Cardiac septum (tissue), 1 donor: ENCODE measurements around the gene ROBO1. TPM values are rescaled to one million over a fixed set of nuclear protein-coding genes. Genes with fewer than 3 reads are reported as not detected.

Experiments used
- DNase-seq: peaks from one replicate; pipeline ENCODE4 v3.0.0-alpha.2; 2020; ENCODE audit warnings: low spot score
- intact Hi-C: fragments of 100-400 bp; cut with DNase I; formaldehyde crosslinking; loops from one replicate; pipeline ENCODE4 v1.14.0; 2022
- total RNA-seq: library from RNA; stranded (reverse); fragmentation: NEBNext Ultra II Directional; extraction: Animal tissue kit (Norgen Biotek cat#: 25700); gene quantifications from one replicate; pipeline ENCODE4 v1.2.1, GENCODE V29; 2021
- donor health status: DM: no; HTN: no; CAD: no.

The ROBO1 gene
- total RNA-seq, 1 donor from 2014 or later: 6.2 TPM

DNA sequence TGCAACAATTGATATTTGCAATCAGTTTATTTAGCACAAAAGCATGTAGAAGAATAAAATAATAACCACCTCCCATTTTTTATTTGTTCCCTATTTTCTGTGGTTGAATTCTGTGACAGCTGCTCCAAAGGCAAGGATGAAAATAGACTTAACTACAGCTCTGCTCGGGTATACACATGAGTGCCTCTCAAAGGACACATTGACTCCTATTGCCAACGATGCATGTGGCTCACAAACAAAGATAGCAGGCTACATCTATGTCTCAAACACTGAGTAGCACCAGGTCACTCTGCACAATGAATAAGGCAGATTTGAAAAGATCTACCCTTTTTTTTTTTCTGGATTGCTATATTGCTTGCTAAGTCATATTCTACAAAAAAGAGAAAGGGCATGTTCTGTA, 612.9 kb downstream of the ROBO1 start:
- intact Hi-C loops: no loop called here
- DNase-seq: no peak

DNA sequence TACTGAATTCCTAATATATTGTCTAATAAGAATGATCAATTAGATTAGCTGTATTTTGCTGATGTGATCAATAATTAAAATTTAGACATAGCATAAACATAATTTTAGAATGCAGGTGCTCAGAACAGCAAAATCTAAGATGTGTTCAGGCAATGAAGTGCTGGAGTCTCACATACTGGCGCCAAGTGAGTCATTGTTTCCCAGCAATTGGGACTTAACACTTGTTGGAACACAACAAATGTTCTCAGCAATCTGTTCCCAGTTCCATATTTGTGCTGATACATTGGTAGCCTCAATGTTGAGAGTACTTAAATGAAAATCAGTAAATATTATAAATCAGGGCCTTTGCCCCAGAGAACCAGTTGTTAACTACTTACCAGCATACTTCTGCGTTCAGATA, 619.0 kb downstream of the ROBO1 start:
- no peak for DNase-seq
- intact Hi-C loops: no loop called here

DNA sequence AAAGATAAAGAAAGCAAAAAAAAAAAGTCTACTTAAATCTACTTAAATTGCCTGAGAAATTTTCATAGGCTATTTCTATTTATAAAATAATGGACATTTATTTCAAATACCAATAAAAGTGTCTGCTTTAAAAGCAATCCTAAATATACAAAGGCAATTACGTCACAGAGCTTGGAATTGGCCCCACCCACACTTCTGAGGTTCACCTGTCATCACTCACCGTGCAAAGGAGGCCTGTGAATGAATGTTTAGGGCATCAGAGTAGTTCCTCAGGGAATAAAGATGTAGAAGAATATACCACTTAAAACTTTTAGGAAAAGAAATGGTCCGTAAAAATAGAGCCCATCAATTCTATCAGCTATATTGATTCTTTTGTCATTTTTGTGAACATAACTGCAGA, 621.8 kb downstream of the ROBO1 start:
- intact Hi-C loops: no loop called here
- DNase-seq: no peak

DNA sequence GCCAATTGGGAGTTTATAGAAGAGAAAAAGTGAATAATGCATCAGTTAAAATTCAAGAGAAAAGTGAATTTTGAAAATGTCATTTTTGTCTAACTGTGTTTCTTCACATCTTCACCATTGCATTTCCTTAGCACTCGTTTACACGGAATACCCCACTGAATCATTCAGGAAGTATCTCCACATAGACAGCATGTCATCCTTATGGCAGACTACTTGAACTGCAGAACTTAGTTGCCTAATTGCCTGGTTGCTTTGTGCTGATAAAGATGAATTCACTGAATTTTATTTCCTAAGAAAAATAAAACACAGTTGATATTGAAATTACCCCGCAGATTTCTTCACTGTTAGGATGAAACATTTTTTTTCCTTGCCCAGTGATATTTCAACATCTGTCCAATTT, 627.1 kb downstream of the ROBO1 start:
- intact Hi-C loops: no loop called here

DNA sequence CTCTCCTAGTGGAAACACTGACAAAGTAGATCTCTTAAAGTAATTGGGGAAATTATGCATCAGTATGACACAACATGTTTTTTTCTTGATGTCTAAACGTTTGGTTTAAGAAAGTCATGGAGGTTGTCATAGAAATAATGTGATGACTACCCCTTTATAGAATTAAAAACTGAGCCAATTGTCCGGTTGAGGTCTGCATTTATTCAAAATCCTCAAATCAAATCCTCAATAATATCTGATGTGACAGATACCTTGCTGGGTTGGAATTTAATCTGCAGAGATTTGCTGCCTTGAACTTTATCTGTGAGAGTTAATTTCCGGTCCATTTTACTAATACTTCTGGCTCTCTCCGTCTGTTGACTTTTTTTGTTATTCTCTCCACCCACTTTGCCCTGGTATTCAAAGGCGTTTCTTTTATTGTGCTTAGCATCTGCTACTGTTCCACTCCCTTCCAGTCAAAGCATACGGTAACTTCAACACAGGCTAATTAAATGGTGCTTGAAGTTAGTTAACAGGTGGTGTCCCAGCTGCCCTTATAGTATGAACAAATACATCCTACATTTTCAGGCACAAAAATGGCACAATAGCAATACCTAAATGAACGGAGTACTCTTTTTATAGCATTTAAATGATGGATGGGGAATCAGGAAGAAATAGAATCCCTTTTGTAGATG, 628.3 kb downstream of the ROBO1 start:
- DNase-seq: no peak
- intact Hi-C loops: no loop called here

More for the DNA sequence above, 627.1 kb downstream of the ROBO1 start:
- DNase-seq: no peak

DNA sequence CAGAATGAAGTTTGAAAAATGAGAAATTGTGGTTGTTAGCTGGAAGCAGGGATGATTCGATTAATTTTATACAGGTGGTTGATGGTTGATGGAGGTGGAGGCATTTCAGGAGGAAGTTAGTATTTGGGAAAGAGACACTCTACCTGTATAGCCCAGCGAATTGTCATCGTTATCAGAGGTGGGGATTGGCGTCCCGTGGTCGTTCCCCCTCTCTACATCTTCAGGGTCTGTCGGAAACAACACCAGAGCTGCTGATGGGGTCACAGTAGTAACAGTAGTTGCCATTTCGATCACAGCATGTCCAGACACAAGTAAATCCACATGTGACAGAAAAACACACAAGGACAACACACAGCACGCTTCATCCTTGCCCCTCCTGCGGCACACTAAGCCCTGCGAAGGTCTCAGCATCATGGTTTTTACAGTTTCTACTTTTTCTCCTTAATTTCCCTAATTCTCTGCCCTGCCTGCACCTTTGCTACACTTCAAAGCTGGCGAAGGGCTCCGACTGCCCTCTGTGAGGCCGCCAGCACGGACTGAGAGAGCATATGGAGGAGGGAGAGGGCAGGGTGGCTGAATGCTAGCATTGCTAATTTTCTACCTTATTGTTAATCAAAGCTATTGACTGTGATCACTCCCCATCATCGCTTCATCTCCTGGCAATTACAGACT, 642.3 kb downstream of the ROBO1 start:
- intact Hi-C loops: no loop called here
- no peak for DNase-seq

DNA sequence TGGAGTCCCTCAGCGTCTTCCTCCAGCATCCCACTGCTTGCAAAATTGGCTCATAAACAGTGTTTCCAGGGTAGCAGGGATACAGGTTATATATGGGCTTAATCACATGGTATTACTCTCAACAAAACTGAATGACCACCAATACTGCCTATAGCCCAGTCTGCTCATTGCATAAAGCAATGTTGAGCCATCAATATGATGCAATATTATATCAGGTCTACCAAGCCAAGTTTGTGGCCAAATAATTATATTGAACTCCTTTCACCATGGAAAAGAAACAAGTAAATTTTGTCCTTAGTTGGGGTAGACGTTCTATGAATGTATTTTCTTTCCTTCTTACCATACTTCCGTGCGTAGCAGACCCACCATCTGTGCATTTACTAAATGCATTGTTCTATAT, 652.3 kb downstream of the ROBO1 start:
- no peak for DNase-seq
- intact Hi-C loops: no loop called here

DNA sequence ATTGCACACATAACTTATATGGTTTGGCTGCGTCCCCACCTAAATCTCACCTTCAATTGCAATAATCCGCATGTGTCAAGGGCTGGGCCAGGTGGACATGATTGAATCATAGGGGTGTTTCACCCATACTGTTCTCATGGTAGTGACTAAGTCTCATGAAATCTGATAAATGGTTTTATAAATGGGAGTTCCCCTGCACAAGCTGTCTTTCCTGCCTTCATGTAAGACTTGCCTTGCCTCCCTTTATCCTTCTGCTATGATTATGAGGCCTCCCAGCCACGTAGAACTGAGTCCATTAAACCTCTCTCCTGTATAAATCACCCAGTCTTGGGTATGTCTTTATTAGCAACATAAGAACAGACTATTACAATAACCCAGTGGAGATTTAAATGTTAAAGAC, 653.9 kb downstream of the ROBO1 start:
- intact Hi-C loops: no loop called here
- DNase-seq: no peak

DNA sequence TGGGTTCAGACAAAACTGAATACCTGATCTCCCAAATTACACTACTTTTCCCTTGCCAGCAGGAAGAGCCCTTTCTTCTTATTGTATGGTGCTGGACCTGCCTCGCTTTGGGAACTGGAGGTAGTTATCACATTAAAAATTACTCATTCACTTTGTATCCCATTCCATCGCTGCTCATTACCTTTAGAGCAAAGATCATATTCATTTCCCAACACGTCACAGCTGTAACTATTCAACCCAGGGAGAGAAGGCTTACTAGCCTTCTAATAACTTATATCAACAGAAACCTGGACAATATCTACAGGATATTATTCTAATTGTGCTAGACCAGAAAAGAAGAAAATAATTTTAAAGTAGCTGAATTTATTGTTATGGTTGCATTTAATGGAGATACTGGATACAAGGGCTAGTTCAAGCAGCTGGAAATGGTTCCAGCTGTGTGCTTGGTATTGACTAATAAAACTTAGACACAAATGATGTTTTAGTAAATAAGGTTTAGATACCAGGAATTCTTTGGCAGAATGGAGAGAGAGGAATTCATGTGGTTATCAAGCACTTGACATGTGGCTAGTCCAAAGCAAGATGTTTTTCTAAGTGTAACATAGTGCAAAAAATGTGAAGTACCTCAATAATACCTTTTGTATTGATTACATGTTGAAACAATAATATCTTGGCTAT, 656.3 kb downstream of the ROBO1 start:
- intact Hi-C loops: no loop called here
- no peak for DNase-seq

DNA sequence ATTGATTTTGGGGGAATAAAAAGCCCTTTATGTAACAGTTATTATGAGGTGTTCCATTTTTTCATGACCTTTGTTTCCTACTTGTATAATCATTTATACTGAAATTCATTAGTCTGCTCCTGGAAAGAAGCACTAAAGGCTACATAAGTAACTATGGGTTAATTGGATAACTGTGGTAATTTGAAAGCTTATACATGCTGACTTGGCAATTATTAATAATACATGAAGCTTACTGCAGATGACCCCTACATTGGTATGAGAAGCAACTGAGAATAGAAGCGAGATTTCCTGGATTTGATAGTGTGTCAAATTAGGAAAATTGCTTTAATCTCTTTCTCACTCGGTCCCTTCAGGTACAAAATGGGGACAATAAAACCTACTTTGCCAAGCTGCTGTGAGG, 658.0 kb downstream of the ROBO1 start:
- DNase-seq: no peak
- intact Hi-C loops: no loop called here

DNA sequence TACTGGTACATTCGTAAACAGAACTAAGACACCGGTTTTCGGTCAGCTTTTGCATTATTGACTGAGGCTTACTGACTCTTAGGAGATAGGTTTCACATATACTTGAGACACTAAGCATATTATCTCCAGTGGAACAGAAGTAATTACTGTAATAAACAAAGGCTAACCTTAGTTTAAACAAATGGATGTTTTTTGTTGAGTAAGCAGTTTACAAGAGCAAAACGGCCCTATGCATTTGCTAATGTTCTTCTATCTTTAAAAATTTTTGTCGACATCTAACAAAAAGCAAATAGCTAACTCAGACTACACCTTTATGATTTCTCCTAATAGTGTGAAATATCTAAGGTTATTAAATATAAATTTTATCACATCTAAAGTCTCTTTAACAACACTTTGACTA, 664.5 kb downstream of the ROBO1 start:
- intact Hi-C loops: no loop called here

DNA sequence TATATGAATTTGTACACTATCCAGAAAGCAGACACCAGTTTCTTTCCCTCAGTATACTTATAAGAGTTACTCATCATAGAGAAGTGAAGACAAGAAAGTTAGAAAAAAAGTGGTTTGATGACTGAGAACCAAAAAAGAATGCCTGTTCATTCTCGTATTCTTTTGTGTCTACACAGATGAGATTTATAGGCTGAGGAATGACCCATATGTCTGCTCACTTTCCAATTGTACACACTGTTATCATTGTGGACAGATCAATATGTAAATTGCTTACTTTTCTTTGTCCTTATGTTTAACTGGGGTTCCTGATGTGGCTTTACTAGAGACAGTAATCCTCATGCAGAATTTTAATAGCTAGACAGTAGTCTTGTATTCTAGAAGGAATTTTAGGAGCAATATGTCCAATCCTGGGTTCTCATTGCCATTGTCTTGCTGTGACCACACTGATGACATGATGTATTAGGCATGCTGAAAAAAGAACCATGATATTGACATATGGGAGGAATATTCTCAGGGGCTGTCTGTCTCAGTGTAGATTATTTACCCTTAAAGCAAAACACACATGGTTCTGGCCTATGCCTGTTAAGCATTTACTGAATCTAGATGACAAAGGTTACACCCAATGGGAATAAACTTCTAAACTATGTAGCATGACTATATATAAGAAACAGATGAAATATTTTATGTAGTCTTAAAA, 669.7 kb downstream of the ROBO1 start:
- DNase-seq: no peak
- intact Hi-C loops: no loop called here

More for the DNA sequence above, 664.5 kb downstream of the ROBO1 start:
- DNase-seq: no peak

DNA sequence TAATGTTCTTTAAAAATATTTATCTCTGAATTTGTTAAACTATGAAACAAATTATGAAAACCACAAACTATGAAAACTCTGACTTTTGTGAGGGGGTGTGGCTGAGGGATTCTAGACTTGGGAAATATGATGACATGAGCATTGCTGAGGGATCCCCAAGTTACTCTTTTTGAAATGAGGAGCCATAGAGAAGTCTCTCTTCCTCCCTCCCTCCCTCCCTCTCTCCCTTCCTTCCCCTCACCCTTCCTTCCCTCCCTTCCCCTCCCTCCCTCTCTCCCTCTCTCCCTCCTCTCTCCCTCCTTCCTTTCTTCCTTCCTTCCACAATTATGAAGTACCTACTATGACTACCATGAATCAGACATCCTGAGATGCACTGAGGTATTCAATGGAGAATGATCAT, 673.1 kb downstream of the ROBO1 start:
- intact Hi-C loops: no loop called here
- no peak for DNase-seq

DNA sequence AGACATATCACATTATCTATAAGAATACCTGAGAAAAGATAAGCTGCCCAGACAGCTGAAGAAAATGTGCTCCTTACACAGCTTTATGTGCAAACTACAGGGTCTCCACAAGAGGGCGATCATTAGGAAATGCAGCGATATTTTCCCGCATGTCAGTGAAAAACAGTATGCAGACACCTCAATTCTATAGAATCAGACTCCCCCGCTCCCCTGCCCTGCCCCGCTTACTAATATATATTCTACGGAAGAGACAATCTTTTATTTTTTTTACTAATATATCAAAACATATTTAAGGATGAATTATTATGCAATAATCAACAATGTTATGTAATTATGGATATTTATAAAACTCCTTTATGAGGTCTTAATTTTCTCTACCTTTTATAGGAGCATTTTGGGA, 681.3 kb downstream of the ROBO1 start:
- intact Hi-C loops: loop anchor here (5.0 kb wide), 1 partner anchor 276 kb away; no protein-coding TSS in a partner anchor
- DNase-seq: no peak

DNA sequence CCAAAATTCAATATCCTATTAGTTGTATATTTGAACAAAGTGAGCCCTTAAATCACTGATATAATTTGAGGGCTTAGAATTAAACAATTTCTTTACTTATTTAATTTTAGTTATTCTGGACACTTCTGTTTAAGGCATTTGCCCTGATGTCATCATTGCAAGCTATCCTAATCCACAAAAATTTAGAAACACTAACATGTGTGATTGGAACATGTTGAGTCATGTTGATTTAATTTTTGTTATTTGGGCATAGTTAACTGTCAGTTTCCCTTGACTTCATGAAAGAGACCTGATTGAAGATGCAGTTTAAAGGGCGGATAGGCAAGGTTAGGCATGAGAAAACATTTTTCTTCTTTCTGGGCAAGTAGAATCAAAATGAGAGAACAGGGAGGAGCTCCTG, 682.6 kb downstream of the ROBO1 start:
- no peak for DNase-seq
- intact Hi-C loops: loop anchor here (5.0 kb wide), 1 partner anchor 277 kb away; no protein-coding TSS in a partner anchor

DNA sequence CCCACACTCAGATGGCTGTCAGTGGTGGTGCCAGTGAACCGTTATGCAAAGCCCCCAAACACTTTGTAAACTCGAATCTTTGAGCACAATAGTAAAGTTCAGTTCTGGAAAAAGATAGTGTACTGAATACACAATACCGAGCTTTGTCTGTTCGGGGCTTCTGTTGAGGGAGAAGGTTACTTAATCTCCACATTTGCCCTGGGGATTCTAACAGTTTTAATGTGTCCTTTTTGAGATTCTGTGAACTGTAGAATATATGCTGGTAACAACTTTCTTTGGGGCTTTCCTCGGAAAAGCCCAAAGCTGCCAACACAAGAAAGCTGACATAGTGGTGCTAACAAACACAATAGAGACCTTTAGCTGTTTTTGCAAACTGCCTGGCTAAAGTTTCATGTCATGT, 686.5 kb downstream of the ROBO1 start:
- no peak for DNase-seq
- intact Hi-C loops: no loop called here

DNA sequence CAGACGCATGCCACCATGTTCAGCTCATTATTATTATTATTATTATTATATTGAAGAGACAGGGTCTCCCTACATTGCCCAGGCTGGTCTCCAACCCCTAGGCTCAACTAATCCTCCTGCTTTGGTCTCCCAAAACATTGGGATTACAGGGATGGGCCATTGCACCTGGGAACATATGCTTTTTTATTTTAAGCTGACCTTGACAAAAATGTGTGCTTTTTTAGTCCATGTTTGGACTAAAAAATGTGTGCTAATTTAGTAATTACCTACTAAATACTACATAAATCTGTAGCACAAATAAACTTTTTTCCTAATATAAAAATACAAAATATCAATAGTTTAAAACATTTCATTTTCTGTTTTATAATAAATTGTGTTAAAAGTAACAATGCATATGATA, 693.2 kb downstream of the ROBO1 start:
- intact Hi-C loops: no loop called here
- DNase-seq: no peak

DNA sequence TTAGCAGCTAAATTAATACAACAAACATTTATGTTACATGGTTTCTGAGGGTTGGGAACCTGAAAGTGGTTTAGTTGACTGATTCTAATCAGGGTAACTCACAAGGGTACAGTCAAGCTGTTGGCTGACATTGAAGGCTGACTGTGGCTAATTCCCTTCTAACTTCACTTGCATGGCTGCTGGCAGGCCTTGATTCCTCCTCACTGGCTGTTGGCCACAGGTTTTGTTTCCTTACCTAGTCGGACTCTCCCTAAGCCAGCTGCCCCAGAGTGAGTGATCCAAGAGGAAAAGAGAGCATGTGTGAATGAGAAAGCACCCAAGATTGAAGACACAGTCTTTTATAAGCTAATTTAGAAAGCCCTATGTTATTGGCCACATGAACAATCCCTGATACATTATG, 700.1 kb downstream of the ROBO1 start:
- intact Hi-C loops: no loop called here
- DNase-seq: no peak

DNA sequence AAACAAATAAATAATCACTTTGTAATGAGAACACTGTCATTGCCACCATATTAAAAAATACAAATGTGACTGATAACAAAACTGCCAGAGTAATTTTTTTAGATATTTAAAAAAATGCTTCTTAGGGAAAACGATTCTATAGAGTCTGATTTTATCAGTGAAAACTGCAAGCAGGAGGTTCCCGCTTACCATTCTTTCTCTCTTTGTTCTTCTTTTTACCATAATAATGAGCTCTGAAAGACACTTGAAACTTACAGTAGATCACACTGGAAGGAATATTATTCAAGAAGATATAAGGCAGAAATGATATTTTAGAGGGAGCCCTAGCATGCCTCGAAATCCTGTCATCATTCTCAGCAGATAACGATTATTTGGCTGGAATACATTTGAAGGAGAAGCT, 701.3 kb downstream of the ROBO1 start:
- no peak for DNase-seq
- intact Hi-C loops: no loop called here

DNA sequence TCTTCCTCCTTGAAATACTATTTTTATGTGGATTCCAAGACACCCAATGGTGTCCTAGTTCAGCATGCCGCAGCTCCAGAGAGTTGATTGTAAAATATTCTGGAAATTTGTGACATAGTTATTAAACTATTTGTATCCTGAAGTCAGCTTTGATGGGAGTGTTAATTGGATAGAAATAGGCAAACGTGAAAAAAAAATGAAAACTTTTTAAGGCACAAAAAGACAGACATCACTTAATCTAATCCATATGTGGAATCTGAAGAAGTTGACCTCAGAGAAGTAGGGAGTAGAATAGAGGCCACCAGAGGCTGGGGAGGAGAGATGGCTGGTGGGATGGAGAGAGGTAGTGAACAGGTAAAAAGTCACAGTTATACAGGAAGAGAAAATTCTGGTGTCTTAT, 704.2 kb downstream of the ROBO1 start:
- intact Hi-C loops: no loop called here

More for the DNA sequence above, 704.2 kb downstream of the ROBO1 start:
- no peak for DNase-seq
